GM18505 (cell line): ENCODE measurements around the gene NFILZ.

Experiments
- ATAC-seq: cut with Tn5 transposase; IDR thresholded peaks from one replicate; pipeline ENCODE4 v1.9.1; 2021; ENCODE audit not compliant: unreplicated experiment
- POLR2A ChIP-seq: IDR thresholded peaks from 4 replicates; pipeline ENCODE4 v1.6.1; 2011; ENCODE audit warnings: borderline replicate concordance; ENCODE audit not compliant: insufficient read depth, insufficient read length; ENCODE audit errors: extremely low read depth

Gene NFILZ, protein sequence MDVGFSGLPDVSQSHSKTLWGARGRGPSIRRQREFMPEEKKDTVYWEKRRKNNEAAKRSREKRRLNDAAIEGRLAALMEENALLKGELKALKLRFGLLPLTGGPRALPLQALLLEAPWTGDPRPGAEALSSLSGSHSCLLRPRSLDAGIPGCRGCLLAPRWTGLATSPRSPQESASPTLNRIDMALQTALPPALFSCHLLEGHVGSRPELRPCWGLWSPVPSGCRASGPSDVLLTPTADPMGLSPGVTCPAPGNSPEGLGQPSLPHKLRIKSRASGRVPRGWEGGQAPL

DNA sequence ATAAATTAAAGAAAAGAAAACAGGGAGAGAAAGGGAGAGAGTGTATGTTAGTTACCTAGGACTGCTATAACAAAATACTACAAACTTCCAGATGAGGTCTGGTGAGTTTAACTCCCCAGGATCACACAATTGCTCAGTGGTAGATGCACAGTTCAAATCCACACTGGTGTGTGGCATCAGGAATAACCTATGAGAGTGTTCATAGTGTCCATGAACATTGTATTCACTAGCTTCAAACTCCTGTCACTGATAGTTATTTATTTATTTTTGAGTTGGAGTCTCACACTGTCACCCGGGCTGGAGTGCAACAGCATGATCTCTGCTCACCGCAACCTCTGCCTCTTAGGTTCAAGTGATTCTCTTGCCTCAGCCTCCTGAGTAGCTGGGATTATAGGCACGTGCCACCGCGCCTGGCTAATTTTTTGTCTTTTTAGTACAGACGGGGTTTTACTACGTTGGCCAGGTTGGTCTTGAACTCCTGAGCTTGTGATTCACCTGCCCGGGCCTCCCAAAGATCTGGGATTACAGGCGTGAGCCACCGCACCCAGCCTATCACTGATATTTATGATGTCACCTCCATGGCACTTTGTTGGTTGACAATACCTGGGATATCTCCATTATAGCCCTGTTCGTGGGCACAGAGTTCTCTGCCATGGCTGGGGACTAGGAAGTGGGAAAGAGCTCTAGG lies at the start of gene NFILZ:
TSS of gene NFILZ (plus strand) at position 638 of the 688 bp plus-strand sequence. CDS start 46,133 bp downstream, outside the sequence.
- no peak for ATAC-seq
- no peak for TF ChIP-seq POLR2A

DNA sequence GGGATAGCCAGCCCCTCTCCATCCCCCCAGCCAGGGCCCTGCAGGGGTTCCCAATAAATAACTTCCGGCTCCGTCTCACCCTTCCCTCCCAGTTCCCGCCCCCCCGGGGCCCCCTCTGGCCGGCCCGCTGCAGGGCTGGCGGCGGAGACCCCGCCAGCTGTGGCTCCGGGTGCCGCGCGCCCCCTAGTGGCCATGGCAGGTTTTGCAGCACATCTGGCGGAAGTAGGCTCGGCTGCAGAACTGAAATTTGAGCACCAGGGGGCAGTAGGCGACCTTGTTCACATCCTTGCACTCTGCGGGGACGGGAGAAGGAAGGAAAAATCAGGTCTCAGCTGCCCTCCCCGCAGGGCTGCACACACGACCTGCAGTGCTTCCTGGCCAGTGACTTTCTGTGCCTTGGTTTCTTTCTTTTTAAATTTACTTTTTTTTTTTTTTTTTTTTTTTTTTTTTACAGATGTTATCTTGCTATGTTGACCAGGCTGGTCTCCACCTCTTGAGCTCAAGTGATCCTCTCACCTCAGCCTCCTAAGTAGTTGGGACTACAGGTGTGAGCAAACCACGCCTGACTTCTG lies 49.6 kb upstream of the NFILZ start:
- no peak for TF ChIP-seq POLR2A
- ATAC-seq, result peak; percentile 51

DNA sequence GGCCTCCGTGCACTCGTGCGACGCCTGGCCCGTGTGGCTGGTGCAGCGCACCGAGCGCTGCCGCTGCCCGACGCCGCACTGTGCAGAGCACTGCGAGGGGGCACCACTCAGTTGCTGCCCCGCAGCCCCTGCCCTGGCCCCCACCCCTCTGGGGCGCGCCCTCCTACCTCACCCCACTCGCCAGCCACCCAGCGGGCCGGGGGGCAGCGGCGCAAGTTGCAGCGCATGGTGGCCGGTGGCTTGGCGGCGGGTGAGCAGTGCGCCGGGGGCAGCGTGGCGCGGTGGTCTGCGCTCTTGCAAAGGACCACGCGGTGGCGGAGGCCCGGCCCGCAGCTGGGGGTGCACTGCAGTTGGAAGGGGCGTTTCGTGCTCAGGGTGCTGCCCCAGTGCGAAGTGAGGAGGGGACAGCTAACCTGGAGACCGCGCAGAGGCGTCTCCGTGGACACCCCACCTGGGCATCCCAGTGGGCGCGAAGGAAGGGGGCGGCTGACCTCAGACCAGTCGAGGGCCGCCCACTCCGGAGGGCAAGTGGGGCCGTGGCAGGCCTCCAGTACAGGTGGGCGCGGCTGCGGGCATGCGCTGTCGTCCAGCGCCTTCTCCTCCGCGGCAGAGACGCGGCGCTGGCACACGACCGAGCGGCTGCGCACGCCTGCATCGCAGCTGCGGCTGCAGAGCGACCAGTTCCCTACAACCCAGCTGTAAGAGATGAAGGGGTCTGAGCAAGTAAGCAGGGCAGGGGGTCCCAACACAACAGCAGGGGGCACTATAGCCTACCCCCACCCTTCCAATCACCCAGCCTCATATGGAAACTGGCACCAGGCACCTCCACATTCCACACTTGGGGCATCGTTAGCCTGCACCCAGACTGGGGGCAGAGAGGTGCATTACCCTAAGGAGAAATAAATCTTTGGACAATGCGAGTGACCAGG lies 45.2 kb upstream of the NFILZ start:
- no peak for ATAC-seq

DNA sequence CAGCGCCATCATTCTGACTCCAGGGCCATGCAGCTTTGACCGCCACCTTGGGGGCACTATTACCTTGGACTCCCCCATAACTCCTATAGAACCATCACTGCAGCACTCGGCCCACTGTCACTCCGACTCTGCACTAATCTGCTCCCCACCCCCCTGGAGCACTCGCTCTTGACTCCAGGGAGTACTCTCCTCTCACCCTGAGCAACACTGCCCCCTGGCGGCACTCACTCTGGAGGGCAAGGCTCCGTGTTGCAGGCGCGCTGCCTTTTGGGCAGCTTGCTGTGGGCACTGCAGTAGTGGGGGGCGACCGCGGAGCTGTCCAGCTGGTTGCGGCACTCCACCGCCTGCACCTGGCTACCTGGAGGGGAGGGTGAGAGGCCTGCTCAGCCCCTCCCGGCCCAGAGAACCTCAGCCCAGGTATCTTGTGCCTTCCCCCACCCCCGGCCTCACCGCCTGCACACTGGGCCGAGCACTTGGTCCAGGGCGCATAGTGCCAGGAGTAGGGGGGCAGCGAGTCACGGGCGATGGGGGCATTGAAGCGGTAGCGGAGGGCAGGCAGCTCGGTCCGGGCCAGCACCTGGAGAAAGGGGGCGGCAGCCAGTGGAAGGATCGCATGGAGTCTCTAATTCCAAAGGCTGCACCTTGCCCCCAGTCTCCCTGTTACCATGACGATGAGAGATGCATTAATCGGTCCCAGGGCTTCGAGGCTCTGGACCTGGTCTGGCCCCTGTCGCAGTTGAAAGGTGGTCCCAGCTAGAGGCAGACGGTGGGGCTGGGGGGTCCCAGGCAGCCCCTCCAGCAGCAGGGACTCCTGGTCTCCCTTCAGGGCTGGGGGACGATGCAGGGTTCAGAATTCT lies 44.3 kb upstream of the NFILZ start:
- no peak for ATAC-seq
- TF ChIP-seq POLR2A, result no peak

More for the DNA sequence above, 45.2 kb upstream of the NFILZ start:
- TF ChIP-seq POLR2A, result no peak

DNA sequence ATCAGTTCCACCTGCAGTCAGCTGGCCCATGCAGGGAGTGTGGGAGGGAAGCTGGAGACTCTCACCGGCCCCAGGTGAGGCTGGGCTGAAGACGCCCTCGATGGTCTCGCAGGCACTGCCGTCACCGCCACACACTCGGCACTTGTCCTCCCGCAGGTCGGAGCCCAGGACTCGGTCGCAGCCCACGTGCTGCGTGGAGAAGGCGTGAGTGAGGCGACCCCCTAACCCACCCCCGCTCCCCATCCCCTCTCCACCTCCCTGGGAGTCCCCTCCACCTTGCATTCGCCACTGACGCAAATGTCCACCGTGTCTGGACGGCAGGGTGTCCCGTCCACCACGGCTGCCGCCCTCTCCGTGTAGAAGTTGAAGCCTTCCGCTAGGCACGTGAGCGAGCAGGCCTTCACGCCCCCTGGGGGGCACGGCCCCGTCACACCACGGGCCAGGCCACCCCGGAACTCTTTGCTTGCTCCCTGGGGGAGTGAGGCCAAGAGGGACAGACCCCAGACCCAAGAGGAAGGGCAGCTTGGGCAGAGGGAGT lies 41.2 kb upstream of the NFILZ start:
- no peak for TF ChIP-seq POLR2A

DNA sequence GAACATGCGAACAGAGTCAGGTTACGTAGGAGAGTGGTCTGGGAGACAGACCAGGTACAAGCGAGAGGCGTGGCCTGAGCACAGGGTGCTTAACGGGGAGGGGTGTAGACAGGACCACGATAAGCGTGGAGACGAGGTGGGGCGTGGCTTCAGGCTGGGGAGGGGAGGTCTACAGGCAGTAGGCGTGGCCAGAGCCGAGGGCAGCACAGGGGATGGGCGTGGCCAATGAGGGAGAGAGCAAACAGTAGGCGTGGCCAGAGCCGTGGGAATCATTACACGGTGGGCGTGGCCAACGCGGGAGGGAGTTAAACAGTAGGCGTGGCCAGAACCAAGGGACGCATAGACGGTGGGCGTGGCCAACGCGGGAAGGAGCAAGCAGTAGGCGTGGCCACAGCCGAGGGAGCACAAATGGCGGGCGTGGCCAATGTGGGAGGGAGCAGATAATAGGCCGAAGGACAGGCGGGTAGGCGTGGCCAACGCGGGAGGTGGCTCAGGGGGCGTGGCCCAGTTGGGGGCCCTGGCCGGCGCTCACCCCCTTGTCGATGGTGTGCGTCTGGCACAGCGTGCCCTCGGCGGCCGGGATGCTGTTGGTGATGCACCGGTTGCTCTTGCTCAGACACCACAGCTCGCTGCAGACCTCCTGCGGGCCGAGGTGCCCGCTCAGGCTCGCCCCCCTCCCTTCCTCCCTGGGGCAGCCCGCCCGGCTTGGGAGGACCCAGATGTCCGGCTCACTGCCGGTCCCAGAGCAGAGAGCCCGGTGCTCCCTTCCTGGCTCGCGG lies 38.0 kb upstream of the NFILZ start:
- TF ChIP-seq POLR2A, result no peak
- no peak for ATAC-seq

More for the DNA sequence above, 41.2 kb upstream of the NFILZ start:
- ATAC-seq, result no peak

DNA sequence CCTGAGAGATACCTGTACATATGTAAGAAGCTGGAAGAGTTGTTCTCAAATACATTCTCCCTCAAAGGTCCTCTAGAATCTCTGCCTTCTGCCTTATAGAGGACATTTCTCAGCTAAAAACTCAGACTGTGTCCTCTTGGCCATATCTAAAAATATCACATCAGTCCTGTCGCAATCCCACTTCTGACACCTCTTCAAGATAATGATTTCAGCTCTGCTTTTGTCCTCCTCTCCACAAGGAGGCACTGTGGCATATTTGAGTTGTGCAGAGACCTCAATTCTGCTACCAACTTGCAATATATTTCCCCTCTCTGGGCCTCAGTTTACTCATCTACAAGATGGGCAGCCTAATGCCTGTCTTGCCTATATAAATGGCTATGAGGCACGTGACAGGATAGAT lies 36.5 kb upstream of the NFILZ start:
- no peak for ATAC-seq
- TF ChIP-seq POLR2A, result no peak

DNA sequence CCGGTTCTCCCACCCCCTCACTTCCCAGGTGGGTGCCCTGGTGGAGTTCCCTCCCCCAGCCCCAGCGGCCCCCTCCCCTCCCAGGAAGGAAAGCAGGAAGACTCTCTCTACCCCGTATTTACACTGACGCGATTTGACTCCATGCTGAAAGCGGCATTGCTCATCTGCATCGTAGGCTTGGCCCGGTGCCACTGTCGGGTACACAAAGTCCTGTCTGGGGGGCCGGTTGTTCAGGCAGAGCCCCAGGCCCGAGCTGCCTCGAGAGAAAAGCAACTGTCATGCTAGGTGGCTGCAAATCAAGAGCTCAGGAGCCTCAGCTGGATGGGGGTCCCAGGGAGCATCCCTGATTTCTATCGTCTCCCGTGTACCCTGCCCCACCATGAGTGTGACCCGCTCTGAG lies 34.8 kb upstream of the NFILZ start:
- no peak for TF ChIP-seq POLR2A
- no peak for ATAC-seq

DNA sequence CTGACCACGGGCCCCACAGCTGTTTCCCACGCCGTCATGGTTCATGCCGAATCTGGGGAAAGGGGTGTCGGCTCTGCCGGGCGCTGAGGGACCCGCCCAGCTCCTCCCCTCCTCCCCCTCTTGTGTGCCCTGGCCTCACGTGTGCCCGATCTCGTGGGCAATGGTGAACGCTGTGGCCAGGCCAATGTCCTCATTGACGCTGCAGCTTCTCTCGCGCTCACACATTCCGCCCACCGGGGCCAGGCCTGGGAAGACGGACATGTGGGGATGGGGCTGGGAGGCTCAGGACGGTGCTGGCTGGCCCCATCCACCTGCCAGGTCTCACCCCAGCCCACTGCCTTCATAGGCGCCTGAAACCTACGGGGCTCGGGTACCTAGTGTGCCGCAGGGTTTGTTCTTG lies 34.3 kb upstream of the NFILZ start:
- no peak for TF ChIP-seq POLR2A
- no peak for ATAC-seq

DNA sequence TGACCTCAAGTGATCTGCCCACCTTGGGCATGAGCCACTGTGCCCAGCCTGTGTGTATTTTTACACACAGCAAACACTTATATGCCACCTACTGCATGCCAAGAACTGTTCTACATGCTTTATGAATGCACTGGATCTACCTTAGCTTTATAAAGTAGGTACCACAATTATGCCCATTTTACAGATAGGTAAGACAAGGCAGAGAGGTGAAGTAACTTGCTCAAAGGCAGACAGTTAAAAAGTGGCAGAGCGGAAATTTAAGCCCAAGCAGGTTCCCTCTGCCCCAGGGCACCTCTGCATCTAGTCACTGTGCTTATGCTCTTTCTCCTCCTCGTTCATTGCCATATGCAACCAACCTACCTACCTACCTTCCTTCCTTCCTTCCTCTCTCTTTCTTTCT lies 30.4 kb upstream of the NFILZ start:
- no peak for ATAC-seq

DNA sequence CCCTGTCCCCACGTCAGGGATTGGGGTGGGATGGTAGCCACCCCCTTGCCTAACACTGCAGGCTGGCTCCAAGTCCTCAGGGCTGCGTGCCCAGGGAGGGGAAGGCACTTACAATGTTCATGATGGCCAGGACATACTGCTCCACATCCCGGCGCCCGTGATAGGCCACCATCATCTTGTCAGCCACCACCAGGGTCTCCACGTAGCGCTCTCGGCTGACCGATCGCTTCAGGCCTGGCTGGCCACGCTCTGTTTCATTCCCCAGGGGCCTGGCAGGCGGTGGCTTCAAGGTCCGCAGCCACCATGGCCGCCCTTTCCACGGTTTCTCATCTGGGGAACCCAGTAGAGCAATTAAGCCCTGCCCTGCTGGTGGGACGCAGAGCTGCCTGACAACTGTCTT lies 29.6 kb upstream of the NFILZ start:
- ATAC-seq, result no peak
- TF ChIP-seq POLR2A, result no peak

More for the DNA sequence above, 30.4 kb upstream of the NFILZ start:
- TF ChIP-seq POLR2A, result no peak

DNA sequence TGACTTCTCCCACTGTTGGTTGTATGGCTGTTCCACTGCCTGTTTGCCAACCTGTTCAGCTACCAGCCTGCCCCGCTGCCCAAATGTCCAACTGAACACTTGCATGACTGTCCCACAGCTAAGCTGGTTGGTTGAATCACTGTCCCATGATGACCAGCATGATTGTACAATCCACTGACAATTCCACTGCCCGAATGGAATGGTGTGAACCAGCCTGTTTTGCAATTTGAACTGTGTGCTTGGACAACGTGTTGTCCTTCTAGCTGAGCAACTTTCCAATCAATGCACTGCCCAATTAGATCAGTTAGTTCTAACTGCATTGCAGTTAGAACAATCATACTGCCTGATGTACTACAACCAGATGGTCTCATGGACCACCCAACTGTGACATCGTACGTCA lies 28.6 kb upstream of the NFILZ start:
- ATAC-seq, result no peak

DNA sequence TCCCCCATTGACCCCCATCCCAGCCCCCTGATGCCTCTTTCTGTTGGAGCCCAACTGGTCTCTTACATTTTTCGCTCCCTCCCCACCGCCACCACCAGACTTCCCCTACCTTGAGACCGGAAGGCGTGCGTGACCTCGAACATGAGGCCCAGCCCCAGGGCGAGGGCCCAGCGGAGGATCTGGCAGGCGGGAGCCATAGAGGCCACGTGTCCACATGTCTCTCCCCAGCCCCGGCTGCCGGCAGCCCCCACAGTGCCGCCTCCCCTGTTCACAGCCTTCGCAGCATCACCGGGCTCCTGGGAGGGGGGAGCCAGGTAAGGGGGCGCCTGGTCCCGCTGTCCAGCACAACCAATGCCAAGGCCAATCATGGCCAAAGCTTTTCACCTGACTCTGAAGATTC lies 24.9 kb upstream of the NFILZ start:
- no peak for ATAC-seq
- TF ChIP-seq POLR2A, result no peak

More for the DNA sequence above, 28.6 kb upstream of the NFILZ start:
- no peak for TF ChIP-seq POLR2A
